SW480 (cell line): Measurements from ENCODE around the gene MED12L.

Source experiments
- DNase-seq: peaks from one replicate; pipeline ENCODE4 v3.0.0-alpha.2; 2016; ENCODE audit warnings: low spot score

MED12L gene

GRCh38 chr3:151171145-151171757 is 85.8 kb downstream of the MED12L start:
- no peak for DNase-seq

- DNase-seq: no peak
Measured at GRCh38 chr3:151174351-151174750, 88.9 kb downstream of the MED12L start.

- no peak for DNase-seq
Measured at GRCh38 chr3:151175952-151176351, 90.5 kb downstream of the MED12L start.

DNA sequence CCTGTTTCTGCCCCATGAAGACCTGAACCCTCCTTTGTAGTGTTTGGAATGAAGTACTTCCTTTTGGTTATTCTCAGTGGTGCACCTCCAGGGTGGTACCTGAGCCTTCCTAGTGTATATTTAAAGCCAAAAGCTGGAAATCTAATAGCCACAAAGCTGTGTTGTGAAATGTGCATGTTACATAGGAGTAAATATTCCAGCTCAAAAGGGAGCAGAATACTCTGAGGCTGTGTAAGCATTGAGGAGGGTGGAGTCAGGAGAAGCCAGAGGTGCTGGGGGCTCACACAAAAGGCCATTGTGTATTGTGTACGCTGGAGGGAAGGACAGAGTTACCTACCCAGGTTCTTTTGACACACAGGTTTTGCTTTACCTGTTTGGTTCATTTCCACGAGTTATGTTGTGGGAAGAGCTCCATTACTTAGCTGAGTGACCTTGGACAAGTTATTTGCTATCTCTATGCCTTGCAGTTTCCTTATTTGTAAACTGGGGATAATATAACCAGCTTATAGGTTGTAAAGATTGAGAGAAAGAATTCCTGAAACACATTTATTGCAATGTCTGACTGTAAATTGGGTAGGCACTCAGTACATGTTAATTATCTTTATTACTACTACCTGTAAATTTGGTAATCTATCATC is 92.9 kb downstream of the MED12L start:
- peak; percentile 71 for DNase-seq

GRCh38 chr3:151182349-151183079 is 97.0 kb downstream of the MED12L start:
- DNase-seq: no peak

- DNase-seq: no peak
Measured at GRCh38 chr3:151183265-151183671, 97.8 kb downstream of the MED12L start.

DNA sequence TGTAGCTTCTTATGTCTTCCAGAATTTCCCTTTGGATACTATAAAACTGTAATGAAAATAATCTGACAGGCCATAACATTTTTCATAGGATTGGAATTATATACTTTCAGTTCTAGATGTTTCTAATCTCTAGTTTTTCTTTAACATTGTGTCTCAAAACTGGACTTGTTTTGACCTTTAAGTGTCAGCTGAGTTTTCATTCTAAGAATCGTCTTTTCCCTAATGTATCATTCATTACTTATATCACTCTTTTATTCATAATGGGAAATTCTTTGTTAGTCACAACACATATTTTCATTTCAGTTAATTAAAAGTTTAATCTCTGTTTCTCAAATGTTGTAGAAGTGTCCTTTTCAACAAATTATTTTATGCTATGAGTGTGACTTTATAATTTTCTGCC is 105.6 kb downstream of the MED12L start:
- DNase-seq: no peak

DNA sequence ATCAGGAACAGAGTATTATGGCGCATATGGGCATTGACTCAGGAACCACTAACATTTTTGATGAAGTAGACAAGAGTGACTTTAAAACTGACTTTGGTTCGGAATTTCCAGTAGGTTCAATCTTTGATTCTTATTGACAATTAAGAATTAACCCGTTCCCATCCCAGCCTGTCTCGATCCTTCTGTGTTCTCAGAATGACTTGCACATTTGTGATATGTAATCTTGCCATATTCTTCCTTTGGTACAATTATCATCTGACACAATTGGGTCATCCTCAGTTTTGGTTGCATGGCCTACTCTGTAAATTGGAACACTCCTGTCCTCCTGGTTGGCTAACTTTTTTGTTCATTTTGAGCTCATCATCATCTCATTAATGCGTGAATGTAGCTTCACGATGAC is 107.1 kb downstream of the MED12L start:
- no peak for DNase-seq

DNA sequence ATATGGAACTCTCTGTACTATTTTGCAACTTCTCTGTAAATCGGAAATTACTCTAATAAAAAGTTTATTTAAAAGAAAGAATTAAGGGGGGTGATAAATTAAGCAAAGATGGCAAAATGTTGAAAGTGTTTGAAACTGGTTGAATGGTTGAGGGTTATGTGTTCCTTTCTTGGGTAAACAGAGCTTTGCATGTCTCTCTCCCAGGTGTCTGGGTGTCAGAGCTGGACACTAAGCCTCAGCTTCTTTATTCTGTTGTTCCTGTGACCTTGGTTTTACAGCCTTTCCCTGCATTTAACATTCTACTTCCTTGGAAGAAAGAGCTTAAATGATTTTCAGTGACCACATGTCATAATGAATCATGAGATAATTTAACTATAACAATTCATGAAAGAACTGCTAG is 110.4 kb downstream of the MED12L start:
- no peak for DNase-seq

DNA sequence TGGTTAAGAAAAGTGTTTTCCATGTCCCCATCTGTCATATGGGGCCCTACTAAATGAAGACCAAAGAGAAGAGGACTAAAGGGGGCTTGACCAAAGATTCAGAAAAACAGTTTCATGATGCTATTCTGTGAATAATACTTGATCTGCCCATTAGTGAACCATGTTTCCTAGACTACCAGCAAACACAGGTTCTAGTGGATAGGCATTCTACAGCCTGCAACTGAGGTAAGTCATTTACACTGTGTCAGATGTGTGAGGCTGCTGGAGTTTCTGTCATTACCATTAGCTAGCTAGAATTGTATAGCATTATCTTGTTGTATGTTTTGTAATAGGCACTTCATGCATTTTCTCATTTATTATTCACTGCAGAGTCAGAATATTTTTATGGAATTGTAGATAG is 111.0 kb downstream of the MED12L start:
- no peak for DNase-seq

- no peak for DNase-seq
Measured at GRCh38 chr3:151197228-151197627, 111.8 kb downstream of the MED12L start.

- peak; percentile 72 for DNase-seq
Measured at GRCh38 chr3:151197981-151198767, 112.7 kb downstream of the MED12L start.

GRCh38 chr3:151198849-151199248 is 113.4 kb downstream of the MED12L start:
- no peak for DNase-seq

- no peak for DNase-seq
Measured at GRCh38 chr3:151199554-151200438, 114.3 kb downstream of the MED12L start.

DNA sequence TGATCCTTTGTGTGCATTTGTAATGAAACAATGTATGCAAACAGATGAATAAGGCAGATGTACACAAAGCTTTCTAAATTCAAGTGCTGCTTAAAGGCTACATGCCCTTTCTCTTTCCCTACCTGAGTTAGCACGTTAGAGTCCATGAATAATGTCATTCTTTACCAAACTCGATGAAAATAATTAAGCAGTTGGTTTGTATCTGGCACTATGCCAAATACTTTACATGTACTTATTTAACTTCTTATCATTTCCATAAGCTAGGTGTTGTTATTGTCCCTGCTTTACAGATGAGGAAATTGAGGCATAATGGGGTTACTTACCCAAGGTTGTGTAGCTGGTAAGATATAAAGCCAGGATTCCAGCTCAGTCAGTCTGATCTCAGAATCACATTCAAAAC is 115.1 kb downstream of the MED12L start:
- DNase-seq: no peak

DNA sequence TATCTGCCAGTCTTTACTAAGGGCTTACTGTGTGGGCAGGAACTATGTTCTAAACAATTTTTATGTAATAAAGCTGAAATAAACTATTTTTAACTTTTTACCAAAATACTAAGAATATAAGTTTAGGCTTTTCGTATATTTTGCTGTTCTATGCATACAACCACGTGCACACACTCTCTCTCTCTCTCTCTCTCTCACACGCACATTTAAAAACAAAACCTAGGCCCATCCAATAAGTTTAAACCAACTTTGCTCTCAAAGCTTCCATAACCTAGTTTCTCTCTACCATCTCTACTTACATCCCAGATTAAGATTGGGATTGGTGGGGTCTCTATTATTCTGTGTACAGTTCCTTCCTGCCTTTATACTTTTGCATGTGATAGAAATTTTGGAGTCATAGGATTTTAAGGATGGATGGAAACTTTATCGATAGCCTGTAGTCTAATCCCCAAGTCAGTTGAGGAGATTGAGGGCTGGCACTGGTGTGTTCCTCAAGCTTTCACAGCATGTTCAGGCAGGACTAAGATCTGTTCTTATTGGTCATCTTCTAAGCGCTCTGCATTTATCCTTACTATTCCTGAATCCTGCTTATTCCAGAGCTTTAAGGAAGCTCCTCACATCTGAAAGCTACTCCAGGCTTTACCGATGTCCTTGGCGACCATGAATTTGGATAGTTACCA is 115.7 kb downstream of the MED12L start:
- DNase-seq: no peak

DNA sequence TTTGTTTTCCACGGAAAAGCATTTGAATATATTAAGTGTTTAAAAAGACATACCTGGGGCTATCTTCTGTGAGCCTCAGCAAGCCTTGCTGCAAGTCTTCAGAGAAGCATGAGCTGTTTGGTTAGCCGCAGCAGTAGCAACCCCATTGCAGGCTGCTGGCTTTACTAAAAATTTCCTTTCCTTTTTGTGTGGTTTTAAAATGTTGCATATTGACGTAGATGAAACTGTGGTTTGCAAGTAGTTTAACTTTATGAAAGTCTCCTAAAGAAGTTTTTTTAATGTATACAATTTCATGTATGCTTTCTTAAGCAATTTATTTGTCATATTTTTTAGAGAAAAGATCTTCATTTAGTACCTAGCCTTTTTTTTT is 117.6 kb downstream of the MED12L start, which contains the start of gene GPR171:
Gene GPR171, minus strand, starts transcription at position 166 of the 370 bp plus-strand sequence. CDS start 3,830 bp downstream, outside the sequence.
- DNase-seq: no peak

- DNase-seq: no peak
Measured at GRCh38 chr3:151204530-151205402, 119.3 kb downstream of the MED12L start.

GRCh38 chr3:151205482-151205881 is 120.0 kb downstream of the MED12L start:
- no peak for DNase-seq

GRCh38 chr3:151206201-151206600 is 120.7 kb downstream of the MED12L start:
- DNase-seq: no peak
